ENCODE results near the gene AMBRA1.

DNA sequence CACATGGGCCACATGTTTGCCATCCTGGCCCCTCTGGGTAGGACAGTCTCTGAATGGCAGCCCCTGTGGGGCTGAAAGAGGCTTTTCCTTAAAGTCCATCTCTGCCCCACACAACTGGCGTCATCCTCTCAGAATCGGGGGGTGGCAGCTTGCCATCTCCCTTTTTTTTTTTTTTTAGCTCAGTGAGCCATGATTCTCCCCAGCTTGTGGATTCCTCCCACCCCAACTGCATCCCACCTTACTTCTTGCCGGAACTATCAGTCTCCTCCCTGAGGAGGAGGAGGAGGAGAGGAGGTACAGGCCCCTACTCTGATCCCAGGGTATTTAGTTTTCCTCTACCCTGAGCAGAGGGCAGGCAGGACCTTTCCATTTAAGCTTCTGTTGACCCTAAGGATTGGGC is 243.1 kb downstream of the AMBRA1 start:
- TF ChIP-seq CTCF (IDR thresholded peaks at IDR 0.05; ENCODE audit: extremely low read depth in 1 of 2, insufficient read depth in 1 of 2, low read depth in 1 of 2, low read length in 2 of 2) (no peak), EZH2 (IDR thresholded peaks at IDR 0.05; ENCODE audit: borderline replicate concordance, low read depth, low read length, severe bottlenecking) (no peak), POLR2A (IDR thresholded peaks at IDR 0.05; ENCODE audit: low read depth, low read length) (no peak)
